Uterus (tissue), 2 donors: Measurements from ENCODE around the gene SLC4A4.

ENCODE experiments used
- POLR2A ChIP-seq, 2 donors: fragments of 450-650 bp; IDR thresholded peaks; one replicate each; pipeline ENCODE4 v1.6.1; 2016; ENCODE audit warnings: antibody characterized with exemption in 2 of 2, mild to moderate bottlenecking in 1 of 2, moderate library complexity in 1 of 2
- TF ChIP-seq, protein P1 (sequence below), 4 experiments: fragments of 200-600 bp in 2 of 4; fragments of 450-650 bp in 2 of 4; sonication (generic) in 2 of 4; IDR thresholded peaks; one replicate each; pipeline ENCODE4 v1.5.1; 2016 to 2019; ENCODE audit warnings: antibody characterized with exemption in 4 of 4, mild to moderate bottlenecking in 2 of 4, moderate library complexity in 1 of 4

DNA sequence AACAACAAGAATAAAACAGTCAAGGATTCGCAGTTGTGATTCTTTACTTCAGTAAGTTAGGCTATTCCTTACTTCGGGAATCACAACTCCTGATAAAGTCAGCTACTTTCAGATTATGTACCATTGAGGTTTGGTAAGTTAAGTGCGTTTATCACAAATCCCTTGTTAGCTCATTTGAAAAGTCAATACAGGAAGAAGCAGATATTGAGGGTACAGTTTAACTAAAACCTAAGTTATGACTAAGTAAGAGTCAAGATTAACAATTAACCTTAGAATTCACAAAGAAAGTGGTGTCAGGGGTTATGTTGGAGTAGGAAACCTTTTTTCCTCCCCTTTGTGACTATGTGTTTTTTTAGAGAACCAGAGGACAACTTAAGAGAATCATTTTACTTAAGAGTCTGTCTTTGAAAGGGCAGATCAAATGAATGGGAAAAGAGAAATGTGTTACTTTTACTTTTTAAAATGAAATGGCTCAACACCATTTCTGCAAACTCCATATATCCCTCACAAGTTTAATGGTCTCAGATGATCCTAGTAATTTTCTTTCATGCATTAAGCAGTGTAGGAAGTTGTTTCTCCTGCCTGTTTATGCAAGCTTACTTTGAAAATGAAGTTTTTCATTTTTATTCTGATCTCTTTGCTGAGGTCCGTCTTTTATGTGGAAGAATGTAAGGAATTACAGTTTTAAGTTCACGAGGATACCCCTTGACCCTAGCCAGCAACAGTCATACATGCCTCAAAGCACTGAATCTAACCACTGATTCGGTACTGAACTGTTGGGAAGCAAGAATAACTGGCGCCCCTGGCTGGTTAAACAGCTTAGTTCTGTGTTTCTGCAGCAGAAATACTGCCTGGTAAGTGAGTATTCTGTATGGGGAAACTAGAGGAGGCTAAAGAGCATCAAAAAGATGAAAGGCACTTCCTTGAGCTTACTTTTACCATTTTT is 211.7 kb downstream of the SLC4A4 start:
- TF ChIP-seq, protein P1, sequence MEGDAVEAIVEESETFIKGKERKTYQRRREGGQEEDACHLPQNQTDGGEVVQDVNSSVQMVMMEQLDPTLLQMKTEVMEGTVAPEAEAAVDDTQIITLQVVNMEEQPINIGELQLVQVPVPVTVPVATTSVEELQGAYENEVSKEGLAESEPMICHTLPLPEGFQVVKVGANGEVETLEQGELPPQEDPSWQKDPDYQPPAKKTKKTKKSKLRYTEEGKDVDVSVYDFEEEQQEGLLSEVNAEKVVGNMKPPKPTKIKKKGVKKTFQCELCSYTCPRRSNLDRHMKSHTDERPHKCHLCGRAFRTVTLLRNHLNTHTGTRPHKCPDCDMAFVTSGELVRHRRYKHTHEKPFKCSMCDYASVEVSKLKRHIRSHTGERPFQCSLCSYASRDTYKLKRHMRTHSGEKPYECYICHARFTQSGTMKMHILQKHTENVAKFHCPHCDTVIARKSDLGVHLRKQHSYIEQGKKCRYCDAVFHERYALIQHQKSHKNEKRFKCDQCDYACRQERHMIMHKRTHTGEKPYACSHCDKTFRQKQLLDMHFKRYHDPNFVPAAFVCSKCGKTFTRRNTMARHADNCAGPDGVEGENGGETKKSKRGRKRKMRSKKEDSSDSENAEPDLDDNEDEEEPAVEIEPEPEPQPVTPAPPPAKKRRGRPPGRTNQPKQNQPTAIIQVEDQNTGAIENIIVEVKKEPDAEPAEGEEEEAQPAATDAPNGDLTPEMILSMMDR (IDR thresholded peaks at IDR 0.05), result no peak
- TF ChIP-seq POLR2A (IDR thresholded peaks at IDR 0.05), result no peak
